NOMO-1 (cell line): ENCODE data around the gene RPH3AL.

Experiments
- DNase-seq, 2 experiments: peaks; one replicate each; lab custom pipeline; 2025; ENCODE audit not compliant: unreplicated experiment in 2 of 2; lab: John Stamatoyannopoulos, UW

The RPH3AL gene

GRCh38 chr17:266219-266618 lies 86.4 kb downstream of the RPH3AL start:
- DNase-seq: no peak

DNA sequence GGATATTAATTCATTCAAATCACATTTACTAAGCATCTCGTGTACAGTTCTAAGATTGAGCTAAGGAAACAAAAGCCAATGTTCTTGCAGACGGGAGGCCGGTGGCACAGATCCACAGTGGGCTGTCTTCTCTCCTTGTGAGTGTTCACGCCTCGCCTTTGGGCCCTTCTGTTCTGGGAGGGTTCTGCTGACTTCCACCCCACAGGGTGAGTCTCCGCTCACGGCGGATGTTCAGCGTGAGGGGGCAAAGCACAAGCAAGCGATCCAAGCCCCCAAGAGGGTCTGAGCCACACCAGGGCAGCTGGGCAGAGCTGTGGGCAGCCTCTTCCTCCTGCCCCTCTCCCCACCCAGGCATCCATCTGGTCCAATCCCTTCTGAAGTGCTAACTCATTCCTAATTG lies 86.9 kb downstream of the RPH3AL start:
- DNase-seq: no peak

GRCh38 chr17:263773-264172 lies 88.8 kb downstream of the RPH3AL start:
- DNase-seq: no peak

DNA sequence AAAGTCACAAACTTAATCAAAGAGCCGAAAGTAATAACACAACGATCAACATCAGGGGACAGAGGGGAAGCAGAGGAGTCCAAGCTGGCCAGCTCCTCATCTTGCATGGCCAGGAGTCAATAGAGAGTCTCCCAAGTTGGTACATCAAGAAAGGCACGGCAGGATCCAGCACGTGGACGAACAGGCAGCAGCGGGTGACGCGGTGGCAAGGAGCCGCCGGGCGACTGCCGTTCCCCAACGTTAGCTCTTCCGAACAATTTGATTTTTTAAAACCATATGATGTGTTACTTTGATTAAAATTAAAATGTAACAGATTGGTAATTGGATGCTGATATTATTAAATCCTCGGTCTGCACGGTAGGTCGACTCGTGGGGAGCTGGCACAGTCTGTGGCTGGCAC lies 89.3 kb downstream of the RPH3AL start:
- DNase-seq: no peak

GRCh38 chr17:261635-262034 lies 91.0 kb downstream of the RPH3AL start:
- no peak for DNase-seq

DNA sequence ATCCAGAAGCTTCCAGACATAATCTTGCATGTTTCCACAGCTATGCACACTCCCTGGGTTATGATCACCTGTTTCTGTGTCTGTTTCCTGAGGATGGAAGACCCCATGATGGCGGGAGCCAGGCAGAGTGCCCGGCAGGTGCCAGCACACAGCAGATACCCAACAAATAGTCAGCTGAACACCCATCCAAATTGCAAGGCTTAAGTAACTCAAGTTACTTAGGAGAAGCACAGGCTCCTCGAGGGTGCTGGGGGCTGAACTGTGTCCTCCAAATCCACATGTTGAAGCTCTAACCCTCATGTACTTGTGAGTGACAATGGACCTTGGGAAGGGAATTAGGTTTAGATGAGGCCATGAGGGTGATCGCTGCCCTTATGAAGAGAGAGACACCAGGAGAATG lies 91.7 kb downstream of the RPH3AL start:
- no peak for DNase-seq

- no peak for DNase-seq
These were observed 92.4 kb downstream of the RPH3AL start for GRCh38 chr17:260031-260791.

GRCh38 chr17:259341-259976 lies 93.1 kb downstream of the RPH3AL start:
- DNase-seq: no peak

DNA sequence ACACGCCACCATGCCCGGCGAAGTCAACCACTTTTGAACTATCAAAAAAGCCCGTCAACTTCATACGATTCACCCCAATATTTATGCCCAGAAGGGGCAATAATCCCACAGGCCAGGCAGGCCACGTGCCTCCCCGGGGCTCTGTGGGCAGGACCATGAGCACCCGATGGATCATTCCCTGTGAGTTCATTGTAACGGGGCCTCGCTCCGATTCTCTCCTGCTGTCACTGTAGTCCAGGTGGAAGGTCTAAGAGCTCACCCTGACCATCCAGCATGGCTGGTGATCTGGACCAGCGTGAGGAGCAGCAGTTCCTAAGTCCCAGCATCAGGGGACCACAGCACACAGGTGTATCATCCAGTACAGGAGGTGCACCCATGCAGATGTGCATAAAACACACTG lies 93.7 kb downstream of the RPH3AL start:
- DNase-seq: no peak

GRCh38 chr17:258045-258734 lies 94.4 kb downstream of the RPH3AL start:
- peak in 1 of 2 experiments; percentile 18 for DNase-seq

DNA sequence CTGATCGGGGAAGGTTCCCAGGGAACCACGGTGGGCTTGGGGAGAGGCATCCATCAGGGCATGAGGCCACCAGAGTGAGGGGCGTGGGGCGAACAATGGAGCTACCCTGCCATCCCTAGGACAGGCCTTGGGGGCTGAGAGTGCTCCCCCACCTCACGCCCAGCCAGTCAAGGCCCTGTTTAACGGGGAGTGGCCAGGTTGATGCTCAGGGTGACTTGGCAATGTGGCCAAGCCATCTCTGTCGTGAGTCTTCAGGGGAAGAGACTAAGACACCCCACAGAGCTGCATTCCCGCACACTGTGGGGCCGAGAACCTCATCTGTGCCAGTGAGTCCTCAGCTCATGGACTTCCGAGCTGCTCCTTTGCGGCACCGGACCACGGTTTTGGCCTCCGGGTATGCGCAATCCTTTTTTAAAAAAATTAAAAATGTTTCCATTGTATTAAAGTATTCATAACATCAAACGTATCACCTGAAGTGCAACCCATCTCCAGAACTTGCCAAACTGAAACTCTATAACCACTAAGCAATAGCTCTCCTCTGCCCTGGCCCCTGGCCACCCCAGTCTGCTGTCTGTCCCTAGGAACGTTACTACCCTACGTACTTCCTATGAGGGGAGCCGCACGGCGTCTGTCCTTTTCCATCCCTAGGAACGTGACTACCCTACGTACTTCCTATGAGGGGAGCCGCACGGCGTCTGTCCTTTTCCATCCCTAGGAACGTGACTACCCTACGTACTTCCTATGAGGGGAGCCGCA lies 99.3 kb downstream of the RPH3AL start:
- DNase-seq: no peak

DNA sequence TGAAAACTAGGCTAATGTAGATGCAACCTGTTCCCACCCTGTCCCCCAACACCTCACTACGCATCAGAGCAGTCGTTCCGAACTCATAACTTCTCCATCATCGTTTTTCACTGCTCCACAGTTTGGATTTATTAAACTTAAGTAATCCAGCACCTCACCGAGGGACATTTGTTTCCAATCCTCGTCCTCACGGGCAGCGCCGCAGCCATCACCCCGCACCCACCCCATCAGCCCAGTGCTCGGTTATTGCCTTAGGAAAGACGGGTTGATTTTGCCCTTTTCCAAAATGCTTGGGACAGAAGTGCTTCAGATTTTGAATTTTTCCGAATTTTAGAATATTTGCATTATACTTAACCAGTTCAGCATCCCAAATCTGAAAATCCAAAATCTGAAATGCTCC lies 100.2 kb downstream of the RPH3AL start:
- DNase-seq: no peak

DNA sequence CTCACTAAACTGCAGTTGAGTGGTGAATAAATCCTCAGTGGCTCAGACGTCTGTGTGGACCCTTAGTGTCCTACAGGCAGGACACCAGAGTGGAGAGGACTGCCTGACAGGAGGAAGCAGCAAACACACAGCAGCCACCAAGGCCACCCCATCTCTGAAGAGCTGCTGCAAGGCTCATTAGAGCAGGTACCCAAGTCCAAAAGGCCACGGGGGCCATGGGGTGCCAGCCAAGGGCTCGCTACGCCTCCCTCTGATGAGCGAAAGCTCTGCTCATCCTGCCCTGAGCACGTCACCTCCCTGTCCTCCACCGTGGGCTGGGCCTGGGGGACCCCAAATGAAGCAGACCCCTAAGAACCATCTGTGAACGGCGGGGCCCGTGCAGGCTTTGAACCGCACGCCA lies 101.1 kb downstream of the RPH3AL start:
- DNase-seq: no peak

DNA sequence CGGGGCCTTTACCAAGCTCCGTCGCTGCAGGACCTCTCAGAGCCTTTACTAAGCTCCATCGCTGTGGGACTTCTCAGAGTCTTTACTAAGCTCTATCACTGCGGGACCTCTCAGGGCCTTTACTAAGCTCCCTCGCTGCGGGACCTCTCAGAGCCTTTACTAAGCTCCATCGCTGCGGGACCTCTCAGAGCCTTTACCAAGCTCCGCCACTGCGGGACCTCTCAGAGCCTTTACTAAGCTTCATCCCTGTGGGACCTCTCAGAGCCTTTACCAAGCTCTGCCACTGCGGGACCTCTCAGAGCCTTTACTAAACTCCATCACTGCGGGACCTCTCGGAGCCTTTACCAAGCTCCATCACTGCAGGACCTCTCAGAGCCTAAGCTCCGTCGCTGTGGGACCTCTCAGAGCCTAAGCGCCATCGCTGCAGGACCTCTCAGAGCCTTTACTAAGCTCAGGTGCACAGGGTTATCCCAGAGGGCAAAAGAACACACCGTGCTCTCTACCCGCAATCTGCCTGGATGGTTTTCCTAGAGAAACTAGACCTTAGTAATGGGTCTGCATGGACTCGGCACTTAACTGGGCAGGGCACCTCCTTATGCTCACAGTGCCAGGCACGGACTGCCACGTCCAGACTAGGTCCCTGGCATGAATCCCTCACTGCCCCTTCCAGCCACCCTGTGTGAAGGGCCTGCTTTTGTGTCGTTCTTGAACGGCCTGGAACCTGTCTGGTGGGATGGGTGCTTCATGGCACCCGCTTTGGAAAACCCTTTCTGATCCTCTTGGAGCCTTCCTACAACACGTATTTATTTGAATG lies 101.9 kb downstream of the RPH3AL start:
- no peak for DNase-seq

DNA sequence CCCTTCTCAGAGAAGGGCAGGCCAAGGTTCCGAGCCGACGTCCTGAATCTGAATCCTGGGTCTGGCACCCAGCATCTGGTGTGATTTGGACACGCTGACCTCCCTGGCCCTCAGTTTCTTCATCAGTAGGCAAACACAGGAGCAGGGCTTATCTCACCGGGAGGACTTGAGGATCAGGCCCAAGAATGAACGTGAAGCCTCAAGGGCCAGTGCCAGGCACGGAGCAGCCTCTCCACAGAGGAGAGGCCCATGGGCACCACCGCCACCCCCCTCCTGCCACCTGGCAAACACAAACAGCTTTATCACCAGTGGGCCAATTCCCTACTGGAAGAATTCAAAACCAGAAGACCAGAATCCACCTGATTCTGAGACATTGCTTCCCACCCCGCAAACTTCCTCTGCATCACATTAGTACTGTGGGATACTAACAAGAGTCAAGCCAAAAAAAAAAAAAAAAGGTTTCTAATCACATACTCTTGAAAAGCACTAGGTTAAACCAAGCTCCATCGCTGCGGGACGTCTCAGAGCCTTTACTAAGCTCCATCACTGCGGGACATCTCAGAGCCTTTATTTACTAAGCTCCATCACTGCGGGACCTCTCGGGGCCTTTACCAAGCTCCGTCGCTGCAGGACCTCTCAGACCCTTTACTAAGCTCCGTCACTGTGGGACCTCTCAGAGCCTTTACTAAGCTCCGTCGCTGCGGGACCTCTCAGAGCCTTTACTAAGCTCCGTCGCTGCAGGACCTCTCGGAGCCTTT lies 103.2 kb downstream of the RPH3AL start:
- DNase-seq: no peak

DNA sequence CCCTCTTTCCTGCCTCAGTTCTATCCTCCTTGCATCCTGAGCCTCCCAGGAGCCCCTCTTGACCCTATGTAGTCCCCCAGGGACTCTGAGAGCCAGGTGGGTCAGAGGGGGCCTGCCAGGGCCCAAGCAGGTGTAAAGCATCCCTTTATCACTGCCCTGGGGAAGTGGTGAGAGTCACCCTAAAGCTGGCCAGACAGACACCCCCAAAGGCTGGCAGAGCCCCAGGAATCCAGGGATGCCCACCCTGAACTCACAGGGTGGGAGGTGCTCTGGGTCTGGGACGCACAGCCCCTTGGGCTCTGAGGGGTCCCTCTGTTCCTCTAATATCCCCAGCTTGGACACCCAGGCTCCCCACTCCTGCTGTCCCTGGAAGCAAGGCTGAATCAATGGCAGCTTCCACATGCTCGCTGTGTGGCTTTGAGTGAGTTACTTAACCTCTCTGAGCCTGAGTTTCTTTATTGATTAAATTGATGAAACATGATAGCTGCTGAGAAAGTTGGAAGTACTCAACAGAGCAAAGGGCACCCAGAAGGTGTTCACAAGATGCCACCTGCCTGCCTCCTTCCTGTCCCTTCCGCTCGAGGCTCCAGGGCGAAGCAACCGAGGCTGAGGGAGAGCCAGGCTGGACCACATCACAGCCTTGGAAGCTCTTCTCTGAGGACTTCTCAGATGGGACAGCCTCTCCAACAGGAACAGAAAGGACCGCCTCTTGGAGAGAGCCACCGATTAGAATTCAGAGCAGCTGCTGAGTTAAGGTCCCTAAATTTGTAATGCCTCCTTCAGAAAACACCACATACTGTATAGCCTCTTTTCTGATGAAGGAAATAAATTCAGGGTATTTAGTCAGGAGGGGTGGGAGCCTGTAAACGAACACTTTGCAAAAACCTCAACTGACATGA lies 104.0 kb downstream of the RPH3AL start:
- DNase-seq: no peak

DNA sequence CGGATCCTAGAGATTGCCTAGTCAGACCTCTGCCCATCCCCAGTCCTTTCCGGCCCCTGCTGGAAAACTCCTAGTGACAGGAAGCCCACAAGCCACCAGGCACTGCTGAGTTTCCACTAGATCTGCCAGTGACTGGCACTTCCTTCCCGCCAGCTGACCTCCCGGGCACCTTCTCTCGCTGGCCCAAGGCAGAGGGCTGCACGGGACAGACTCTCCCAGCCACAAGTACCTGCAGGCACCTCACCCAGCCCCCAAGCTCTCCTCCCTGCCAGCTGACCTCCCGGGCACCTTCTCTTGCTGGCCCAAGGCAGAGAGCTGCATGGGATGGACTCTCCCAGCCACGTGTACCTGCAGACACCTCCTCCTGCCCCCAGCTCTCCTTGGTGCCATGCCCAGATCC lies 104.8 kb downstream of the RPH3AL start:
- DNase-seq: no peak

GRCh38 chr17:246851-247421 lies 105.7 kb downstream of the RPH3AL start:
- no peak for DNase-seq
